Fibroblast of skin of back (primary cell): ENCODE results near the gene RDH11. TPM values are rescaled to one million over a fixed set of nuclear protein-coding genes. Genes with fewer than 3 reads are reported as not detected.
"Not testable (repeated sequence)": the region's sequence is repeated elsewhere in the genome, so short reads cannot be mapped to it uniquely, and the experiment has no call there.

Experiments used
- DNase-seq: peaks from one replicate; pipeline ENCODE4 v3.0.0-alpha.2; 2013
- polyA plus RNA-seq, 2 experiments: library from polyadenylated mRNA; unstranded; fragments of 120-200 nt; gene quantifications; one replicate each; pipeline ENCODE4 v1.2.1, GENCODE V29; 2013; ENCODE audit not compliant: insufficient read length in 2 of 2

The RDH11 gene, protein sequence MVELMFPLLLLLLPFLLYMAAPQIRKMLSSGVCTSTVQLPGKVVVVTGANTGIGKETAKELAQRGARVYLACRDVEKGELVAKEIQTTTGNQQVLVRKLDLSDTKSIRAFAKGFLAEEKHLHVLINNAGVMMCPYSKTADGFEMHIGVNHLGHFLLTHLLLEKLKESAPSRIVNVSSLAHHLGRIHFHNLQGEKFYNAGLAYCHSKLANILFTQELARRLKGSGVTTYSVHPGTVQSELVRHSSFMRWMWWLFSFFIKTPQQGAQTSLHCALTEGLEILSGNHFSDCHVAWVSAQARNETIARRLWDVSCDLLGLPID
- polyA plus RNA-seq (2013, experiment 1 of 2; ENCODE audit: insufficient read length), result 83.4 TPM
- polyA plus RNA-seq (2013, experiment 2 of 2; ENCODE audit: insufficient read length), result 60.2 TPM

DNA sequence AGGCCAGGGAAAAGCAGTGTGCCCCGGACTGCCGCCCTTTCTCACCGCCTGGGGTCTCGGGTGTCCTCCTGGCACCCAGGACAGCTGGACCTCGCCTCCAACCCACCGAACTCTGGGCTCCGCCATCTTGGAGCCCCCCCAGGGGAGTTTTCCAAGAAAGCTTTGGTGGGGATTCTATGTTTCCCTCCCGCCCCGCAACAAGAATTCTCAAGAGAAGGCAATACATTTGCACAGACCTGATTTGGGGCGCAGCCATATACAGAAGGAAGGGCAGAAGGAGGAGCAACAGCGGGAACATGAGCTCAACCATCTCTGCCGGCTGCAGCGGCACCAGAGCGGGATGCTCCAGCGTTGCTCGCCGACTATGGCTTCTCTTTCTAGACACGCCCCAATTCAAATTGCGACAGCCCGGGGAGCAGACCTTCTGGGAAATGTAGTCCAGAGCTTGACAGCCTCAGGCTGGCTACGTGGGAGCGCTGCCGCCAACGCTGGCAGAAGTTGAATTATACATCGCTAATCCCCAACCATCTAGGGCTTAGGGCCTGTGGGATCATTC, at the start of gene RDH11:
Gene RDH11 (minus strand): TSS at position 371 of the 556 bp plus-strand sequence. CDS start 61 bp downstream, at position 310.
- DNase-seq, result peak; percentile 95

DNA sequence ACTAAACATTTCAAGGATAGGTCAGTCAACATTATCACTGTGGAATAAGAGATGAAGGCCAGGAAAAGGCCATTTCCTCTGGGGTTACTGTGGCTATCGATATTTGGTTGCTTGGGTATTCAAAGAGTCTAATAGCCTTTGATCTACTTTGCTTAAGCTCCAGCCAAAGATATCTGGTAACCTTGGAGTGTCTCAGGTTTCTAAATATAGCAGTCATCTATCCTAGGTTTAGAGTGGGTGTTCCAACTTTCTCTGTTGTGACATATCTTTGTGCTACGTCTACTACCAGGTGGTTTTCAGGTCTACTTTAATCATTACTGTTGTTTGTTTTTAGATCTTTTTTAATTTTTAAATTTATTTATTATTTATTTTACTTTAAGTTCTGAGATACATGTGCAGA, 48.5 kb upstream of the RDH11 start:
- no peak for DNase-seq

DNA sequence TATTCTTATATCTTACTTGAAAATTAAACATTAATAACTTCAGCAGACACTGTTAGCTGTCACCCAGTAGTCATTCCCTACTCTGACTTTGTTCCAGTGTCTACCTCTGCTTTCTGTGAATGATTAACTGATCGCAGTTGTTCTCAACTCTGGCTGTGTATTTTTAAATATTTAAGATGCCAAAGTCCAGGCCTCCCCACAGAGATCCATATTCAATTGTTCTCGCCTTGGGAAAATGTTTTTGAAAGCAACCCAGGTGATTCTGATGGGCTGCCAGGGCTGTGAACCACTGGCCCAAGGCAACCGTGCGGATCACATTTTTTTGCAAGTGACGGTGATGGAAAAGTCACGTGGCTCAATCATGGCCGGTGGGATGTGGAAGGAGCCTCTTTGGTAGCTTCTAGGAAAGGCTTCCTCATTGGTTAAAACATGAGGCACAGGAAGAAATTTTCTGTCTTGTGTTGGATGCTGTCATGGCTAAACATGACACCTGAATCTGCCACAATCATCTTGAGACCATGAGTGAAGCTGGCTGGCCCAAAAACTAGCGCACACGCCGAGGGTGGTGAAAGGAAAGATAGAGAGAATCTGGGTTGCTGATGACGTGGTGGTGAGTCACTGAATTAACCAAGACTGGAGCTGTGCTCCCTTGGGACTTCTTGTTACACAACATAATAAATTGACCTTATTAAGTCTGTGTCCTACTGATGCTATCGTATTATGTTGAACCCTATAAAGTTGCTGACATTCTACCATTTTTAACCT, 43.4 kb upstream of the RDH11 start:
- DNase-seq, result peak; percentile 92

DNA sequence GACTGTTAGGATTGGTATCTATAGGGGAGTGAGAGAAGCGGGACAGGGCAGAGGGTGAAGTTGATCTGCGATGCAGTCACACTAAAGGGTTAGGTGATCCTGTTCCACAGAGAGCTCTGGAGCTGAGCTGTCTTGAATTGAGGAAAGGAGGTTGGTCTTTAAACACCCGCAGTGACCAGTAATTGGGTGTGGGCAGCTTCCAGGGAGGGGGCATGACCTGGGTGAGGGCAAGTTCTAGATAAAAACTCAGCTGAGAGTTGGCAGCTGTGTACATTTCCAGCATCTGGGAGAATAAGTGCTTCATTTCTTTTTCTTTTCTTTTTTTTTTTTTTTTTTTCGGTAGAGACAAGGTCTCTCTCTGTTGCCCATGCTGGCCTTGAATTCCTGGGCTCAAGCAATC, 41.2 kb upstream of the RDH11 start:
- DNase-seq, result no peak

DNA sequence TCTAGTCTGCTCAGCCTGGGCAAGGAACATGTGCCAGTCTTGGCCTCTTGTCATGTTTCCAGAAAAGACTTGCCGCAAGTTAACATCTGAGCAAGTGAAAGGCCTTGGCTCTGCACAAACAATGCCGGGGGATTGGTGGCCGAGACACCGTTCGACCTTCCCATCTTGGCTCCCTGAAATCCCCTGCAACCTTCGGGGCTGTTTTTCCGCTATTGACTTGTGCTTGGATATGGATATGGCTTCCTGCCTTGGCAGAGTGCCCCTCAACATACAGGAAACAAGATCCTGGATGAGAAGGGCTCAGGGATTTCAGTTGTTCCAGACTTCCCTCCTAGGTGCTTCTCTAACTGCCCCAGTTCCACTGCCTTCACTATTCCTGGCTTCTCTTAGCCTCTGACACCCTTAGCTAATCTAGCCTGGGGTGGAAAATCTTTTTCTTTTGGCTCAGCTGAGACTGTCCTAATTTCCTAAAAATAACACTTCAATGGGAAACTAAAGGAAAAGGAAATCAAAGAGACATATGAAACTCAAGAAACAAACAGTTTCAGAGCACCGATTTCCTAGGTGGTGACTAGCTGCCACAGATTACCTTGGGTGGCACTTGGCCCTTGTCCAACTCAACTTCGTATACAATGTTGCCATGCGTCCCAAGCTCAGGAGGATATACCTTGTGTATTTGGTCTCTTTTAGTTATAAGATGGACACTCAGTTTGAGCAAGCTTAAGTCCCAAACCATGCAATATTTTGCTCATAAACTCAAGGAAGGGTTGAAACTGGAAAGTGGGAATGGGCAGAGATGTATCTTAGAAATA, 40.0 kb upstream of the RDH11 start:
- DNase-seq, result no peak

DNA sequence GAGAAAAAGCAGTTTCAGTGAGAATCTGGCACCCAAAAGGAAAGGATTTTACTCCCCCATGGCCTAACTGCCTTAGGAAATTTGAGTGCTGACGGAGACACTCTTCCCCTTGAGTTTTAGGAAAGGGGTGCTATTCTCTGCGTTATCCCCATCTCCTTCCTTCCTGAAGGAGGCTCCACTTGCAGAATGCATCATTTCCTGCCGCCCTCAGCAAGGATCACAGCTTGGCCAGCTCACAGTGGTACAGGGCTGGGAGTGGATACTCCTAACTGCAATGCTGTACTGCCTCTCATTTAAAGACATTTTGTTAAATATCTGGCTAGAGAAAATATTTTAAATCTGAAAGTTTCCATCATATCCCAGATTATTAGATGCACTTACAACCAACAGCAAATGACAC, 39.1 kb upstream of the RDH11 start:
- DNase-seq, result peak; percentile 5

GRCh38 chr14:67733616-67734015, 38.1 kb upstream of the RDH11 start:
- peak; percentile 19 for DNase-seq

GRCh38 chr14:67729072-67729885, 33.7 kb upstream of the RDH11 start:
- DNase-seq, result no peak

DNA sequence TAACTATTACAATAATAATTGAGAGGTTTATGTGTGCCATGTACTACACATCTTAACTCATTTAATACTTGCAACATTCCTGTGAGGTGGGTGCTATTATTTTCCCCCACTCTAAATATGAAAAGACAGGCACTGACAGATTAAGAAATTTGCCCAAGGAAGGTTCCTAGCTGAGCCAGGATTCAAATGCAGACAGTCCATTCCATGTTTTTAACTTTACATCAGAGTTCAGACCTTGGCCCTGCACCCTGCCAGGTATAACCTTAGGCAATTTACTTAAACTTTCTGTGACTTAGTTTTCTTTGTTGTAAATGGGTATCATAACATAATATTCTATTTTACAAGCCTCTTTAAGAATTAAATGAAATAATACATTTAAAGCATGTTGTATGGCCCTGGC, 32.7 kb upstream of the RDH11 start:
- no peak for DNase-seq

GRCh38 chr14:67727361-67727760, 31.8 kb upstream of the RDH11 start:
- no peak for DNase-seq

DNA sequence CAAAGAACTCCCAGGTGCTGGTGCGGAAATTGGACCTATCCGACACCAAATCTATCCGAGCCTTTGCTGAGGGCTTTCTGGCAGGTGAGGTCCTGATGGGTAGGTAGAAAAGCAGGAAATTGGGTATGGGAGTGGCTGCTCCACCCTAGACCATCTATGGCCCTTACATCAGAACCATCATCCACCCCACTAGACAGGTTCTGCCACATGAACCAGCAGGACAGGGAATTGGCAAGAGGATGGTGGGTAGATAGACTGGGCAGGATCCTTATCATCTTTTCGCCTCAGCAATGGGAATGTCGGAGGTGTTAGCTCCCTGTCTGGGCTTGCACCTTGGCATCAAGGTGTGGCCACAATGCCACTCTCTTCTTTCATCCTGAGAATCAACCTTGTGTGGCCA, 29.6 kb upstream of the RDH11 start:
- no peak for DNase-seq

GRCh38 chr14:67722293-67722692, 26.7 kb upstream of the RDH11 start:
- DNase-seq, result no peak

- DNase-seq, result no peak
Measured at GRCh38 chr14:67721875-67722274, 26.3 kb upstream of the RDH11 start.

GRCh38 chr14:67719866-67720265, 24.3 kb upstream of the RDH11 start:
- DNase-seq, result no peak

GRCh38 chr14:67719385-67719784, 23.8 kb upstream of the RDH11 start:
- DNase-seq, result not testable (repeated sequence)

DNA sequence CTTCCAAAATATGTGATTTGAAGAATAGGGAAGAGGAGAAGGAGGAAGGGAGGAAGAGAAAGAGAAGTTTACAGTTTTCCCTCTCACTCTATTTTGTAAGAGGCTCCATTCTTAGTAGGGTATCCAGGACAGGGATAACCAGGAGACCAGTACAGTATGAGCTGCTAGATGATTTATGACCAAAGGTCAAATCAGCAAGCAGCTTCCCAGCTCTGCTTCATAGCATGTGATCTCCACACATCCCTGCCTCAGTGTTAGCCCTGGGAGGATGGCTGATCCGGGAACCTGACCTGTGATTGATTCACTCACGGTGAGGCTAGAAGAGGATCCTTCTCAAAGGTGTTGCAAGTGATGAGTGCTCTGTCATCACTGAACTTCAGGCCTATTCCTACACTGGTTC, 22.7 kb upstream of the RDH11 start:
- DNase-seq, result no peak

- DNase-seq, result no peak
Measured at GRCh38 chr14:67717048-67717447, 21.5 kb upstream of the RDH11 start.

DNA sequence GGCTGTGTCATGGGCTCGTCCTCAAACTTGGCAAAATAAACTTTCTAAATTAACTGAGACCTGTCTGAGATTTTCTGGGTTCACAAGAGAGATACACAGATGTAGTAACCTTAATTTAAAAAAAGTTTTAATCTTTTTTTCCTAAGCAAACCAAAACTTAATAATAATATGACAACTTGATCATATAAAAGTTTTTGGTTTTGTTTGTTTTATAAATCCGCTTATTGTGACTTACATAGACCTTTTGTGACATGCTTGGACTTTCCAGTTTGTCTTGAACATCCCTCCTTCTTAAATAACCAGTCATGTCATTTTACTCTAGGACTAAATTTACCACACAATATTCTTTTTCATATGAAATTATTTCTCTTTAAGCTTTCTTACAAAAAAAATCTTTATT, 14.6 kb upstream of the RDH11 start:
- DNase-seq, result no peak

GRCh38 chr14:67709796-67710195, 14.2 kb upstream of the RDH11 start:
- not testable (repeated sequence) for DNase-seq

DNA sequence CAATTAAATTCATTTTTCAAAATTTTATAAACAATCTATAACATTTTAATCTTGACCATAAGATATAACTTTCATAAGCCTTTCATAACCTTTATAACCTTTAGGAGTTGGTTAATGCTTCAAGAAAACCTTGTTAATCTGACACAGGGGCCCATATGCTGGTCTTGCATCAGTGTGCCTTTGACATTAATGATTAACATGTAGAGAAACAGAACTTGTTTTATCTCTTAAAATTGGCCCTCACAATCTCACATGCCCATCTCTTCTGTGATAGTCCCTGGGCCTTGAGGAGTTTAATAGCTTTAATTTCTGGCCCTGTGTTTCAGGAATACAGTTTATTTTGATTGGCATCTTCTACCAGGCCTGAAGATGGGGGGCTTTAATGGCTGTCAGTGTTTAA, 13.8 kb upstream of the RDH11 start:
- not testable (repeated sequence) for DNase-seq

DNA sequence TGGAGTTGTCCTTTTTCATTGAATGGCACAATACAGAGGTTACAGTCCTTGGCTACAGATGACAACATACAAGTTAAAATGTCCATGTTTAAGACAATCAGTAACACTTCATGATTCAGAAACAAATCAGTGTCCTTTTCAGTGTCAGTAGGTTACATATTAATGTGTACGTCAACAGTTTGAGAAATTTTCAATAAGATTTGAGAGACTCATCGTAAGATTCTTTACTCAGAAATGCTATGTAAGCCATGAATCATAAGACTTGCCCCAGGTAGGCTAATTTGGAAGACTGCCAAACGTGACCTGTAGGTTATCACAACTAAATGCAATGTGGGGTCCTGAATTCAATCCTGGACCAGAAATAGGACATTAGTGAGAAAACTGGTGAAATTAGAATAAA, 9.6 kb upstream of the RDH11 start:
- DNase-seq, result no peak
